Prostate gland (tissue), 2 donors: Measurements from ENCODE around the gene SGO1. TPM values are rescaled to one million over a fixed set of nuclear protein-coding genes. Genes with fewer than 3 reads are reported as not detected.
A peak's percentile ranks its signal among the peaks of the same experiment; 100 is the strongest.

Experiments used
- DNase-seq: peaks from one replicate; pipeline ENCODE4 v3.0.0-alpha.2; 2019; ENCODE audit warnings: low spot score
- H3K27ac ChIP-seq, 2 donors: fragments of 200-600 bp; sonication (generic); 2 replicates each; pipeline ENCODE4 v1.5.1; 2017 to 2019
- H3K27me3 ChIP-seq: fragments of 200-600 bp; sonication (generic); replicated peaks from 2 replicates; pipeline ENCODE4 v1.5.1; 2019; ENCODE audit not compliant: insufficient read depth
- H3K36me3 ChIP-seq, 2 donors: fragments of 200-600 bp; sonication (generic); 1 replicate in 1 of 2; 2 replicates in 1 of 2; pipeline versions ENCODE4 v1.5.1 to v1.8.1; 2017 to 2019
- H3K4me1 ChIP-seq: fragments of 200-600 bp; sonication (generic); replicated peaks from 2 replicates; pipeline ENCODE4 v1.5.1; 2019
- H3K4me3 ChIP-seq, 2 donors: fragments of 200-600 bp; sonication (generic); 2 replicates each; pipeline ENCODE4 v1.5.1; 2017 to 2019
- H3K9me3 ChIP-seq: fragments of 200-600 bp; sonication (generic); 2 replicates; pipeline ENCODE4 v1.5.1; 2017
- CTCF ChIP-seq, 4 experiments: fragments of 200-600 bp in 2 of 4; fragments of 450-650 bp in 2 of 4; sonication (generic) in 2 of 4; IDR thresholded peaks; 1 replicate in 3 of 4; 2 replicates in 1 of 4; pipeline ENCODE4 v1.5.1; 2016 to 2019; ENCODE audit warnings: antibody characterized with exemption in 4 of 4, mild to moderate bottlenecking in 2 of 4, moderate library complexity in 2 of 4
- POLR2A ChIP-seq: fragments of 450-650 bp; IDR thresholded peaks from one replicate; pipeline ENCODE4 v1.6.1; 2016; ENCODE audit warnings: antibody characterized with exemption, mild to moderate bottlenecking
- POLR2AphosphoS5 ChIP-seq: sonication (generic); formaldehyde crosslinking; IDR thresholded peaks from one replicate; pipeline ENCODE4 v1.6.1; 2017; ENCODE audit warnings: antibody characterized with exemption
- WGBS: methylation state at CpG from one replicate; pipeline ENCODE4 v1.1.5; 2018; 5-methylcytosine and 5-hydroxymethylcytosine counted together
- intact Hi-C: fragments of 100-400 bp; cut with DNase I; formaldehyde crosslinking; loops from one replicate; pipeline ENCODE4 v1.14.2; 2022
- total RNA-seq, 2 donors: library from RNA; depleted of rRNA; stranded (reverse); fragments of >200 nt; gene quantifications; one replicate each; pipeline ENCODE4 v1.1.0, GENCODE V29; 2016

Gene SGO1
- total RNA-seq, 2 donors from 2014 or later: 0.41 to 7.3 TPM

GRCh38 chr3:20154928-20155327 lies 31.1 kb downstream of the SGO1 start:
- 96% methylated on average over 4 of the region's 4 CpGs for WGBS
- TF ChIP-seq POLR2AphosphoS5 (no peak), POLR2A (no peak), CTCF (IDR thresholded peaks at IDR 0.05) (no peak)

GRCh38 chr3:20154078-20154477 lies 31.9 kb downstream of the SGO1 start:
- WGBS: 84% methylated on average over 1 of the region's 1 CpG
- H3K4me1 ChIP-seq: no peaks in the 10 kb centered on the region
- H3K9me3 ChIP-seq: no peaks in the 10 kb centered on the region
- no peak overlapping the region for H3K27ac ChIP-seq
- no peaks in the 10 kb centered on the region for H3K36me3 ChIP-seq
- H3K27me3 ChIP-seq: no peaks in the 10 kb centered on the region
- intact Hi-C loops: no loop called here
- no peak overlapping the region for H3K4me3 ChIP-seq
- no peak for DNase-seq
- no peak for TF ChIP-seq POLR2A
- TF ChIP-seq CTCF (IDR thresholded peaks at IDR 0.05): no peak
- no peak for TF ChIP-seq POLR2AphosphoS5

More at GRCh38 chr3:20154928-20155327, 31.1 kb downstream of the SGO1 start:
- no peak for DNase-seq
- intact Hi-C loops: no loop called here
- Histone ChIP-seq H3K27ac (no peak overlapping the region), H3K27me3 (no peaks in the 10 kb centered on the region), H3K4me3 (no peak overlapping the region), H3K36me3 (no peaks in the 10 kb centered on the region), H3K4me1 (no peaks in the 10 kb centered on the region), H3K9me3 (no peaks in the 10 kb centered on the region)

- Histone ChIP-seq H3K9me3 (no peaks in the 10 kb centered on the region), H3K27me3 (no peaks in the 10 kb centered on the region), H3K27ac (no peak overlapping the region), H3K36me3 (no peaks in the 10 kb centered on the region), H3K4me1 (no peaks in the 10 kb centered on the region), H3K4me3 (no peak overlapping the region)
- no peak for DNase-seq
- TF ChIP-seq POLR2A (no peak), CTCF (IDR thresholded peaks at IDR 0.05) (no peak), POLR2AphosphoS5 (no peak)
- intact Hi-C loops: loop anchor here (5.0 kb wide), 1 partner anchor 39 kb away; the partner anchor contains the start of gene SGO1
- 82% methylated on average over 10 of the region's 10 CpGs for WGBS
Measured at GRCh38 chr3:20148466-20148865, 37.5 kb downstream of the SGO1 start.

GRCh38 chr3:20147361-20147760 lies 38.6 kb downstream of the SGO1 start:
- Histone ChIP-seq H3K4me3 (no peak overlapping the region), H3K36me3 (no peaks in the 10 kb centered on the region), H3K27ac (peak overlapping the region; percentile 18 to 55), H3K4me1 (no peaks in the 10 kb centered on the region), H3K27me3 (no peaks in the 10 kb centered on the region), H3K9me3 (no peaks in the 10 kb centered on the region)
- no peak for DNase-seq
- TF ChIP-seq POLR2A (no peak), POLR2AphosphoS5 (no peak), CTCF (IDR thresholded peaks at IDR 0.05) (no peak)
- intact Hi-C loops: loop anchor here (5.0 kb wide), 1 partner anchor 40 kb away; the partner anchor contains the start of gene SGO1

GRCh38 chr3:20146301-20146700 lies 39.7 kb downstream of the SGO1 start:
- H3K4me1 ChIP-seq: no peaks in the 10 kb centered on the region
- no peaks in the 10 kb centered on the region for H3K36me3 ChIP-seq
- no peaks in the 10 kb centered on the region for H3K9me3 ChIP-seq
- no peak for DNase-seq
- H3K4me3 ChIP-seq: no peak overlapping the region
- WGBS: 77% methylated on average over 8 of the region's 8 CpGs
- intact Hi-C loops: loop anchor here (5.0 kb wide), 1 partner anchor 41 kb away; the partner anchor contains the start of gene SGO1
- TF ChIP-seq CTCF (IDR thresholded peaks at IDR 0.05) (no peak), POLR2A (no peak), POLR2AphosphoS5 (no peak)
- H3K27ac ChIP-seq: no peak overlapping the region
- no peaks in the 10 kb centered on the region for H3K27me3 ChIP-seq
